ENCODE data around the gene TEX29.

- TF ChIP-seq POLR2A (IDR thresholded peaks at IDR 0.05) (no peak), CTCF (IDR thresholded peaks at IDR 0.05) (no peak)
Measured at GRCh38 chr13:111315347-111315995, 5.0 kb upstream of the TEX29 start.
